ENCODE measurements around the gene DLG2. TPM values are rescaled to one million over a fixed set of nuclear protein-coding genes. Genes with fewer than 3 reads are reported as not detected.

Gene DLG2
- total and polyA plus RNA-seq, 2 of the 8 experiments (the other 6 are each of a cell fraction or from before 2014, with no cell fraction given) = 1.7 to 14.3 TPM

DNA sequence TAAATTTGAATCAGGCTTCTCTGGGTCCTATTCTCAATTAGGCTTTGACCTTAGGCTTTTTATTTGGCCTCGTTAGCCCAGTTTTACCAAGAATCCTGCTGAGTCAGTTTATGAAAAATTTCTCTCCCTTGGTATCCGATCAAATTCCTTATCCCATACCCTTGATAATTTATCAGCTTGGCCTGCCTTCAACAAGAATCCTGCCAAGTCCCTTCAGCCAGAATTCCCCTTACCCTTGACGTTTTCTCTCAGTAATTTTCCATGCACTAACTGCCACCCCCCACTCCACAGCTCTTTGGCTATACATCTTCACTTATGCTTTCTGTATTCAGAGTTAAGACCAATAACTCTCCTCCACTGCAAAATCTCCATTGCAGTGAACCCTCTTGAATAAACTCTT, 1530.0 kb downstream of the DLG2 start:
- Histone ChIP-seq H2BK5ac (ENCODE audit: low read depth, low read length) (no peak overlapping the region), H3K9me3 (ENCODE audit: insufficient read depth in 2 of 2, low read depth in 1 of 2, low read length in 1 of 2) (no peaks in the 10 kb centered on the region), H2BK15ac (ENCODE audit: low read length) (no peak overlapping the region), H3K4me2 (ENCODE audit: insufficient read depth in 1 of 2, low read depth in 2 of 2, low read length in 2 of 2) (no peak overlapping the region), H3K4me1 (replicated peaks in 1 of 4; ENCODE audit: control insufficient read depth in 3 of 4, insufficient read depth in 4 of 4, low read length in 3 of 4) (no peaks in the 10 kb centered on the region), H3K14ac (ENCODE audit: insufficient read length) (no peak overlapping the region), H2BK120ac (replicated peaks; ENCODE audit: low read depth, low read length) (no peak overlapping the region), H3K56ac (replicated peaks; ENCODE audit: insufficient read length, low read depth, low read length) (no peak overlapping the region), H3K9ac (replicated peaks in 1 of 4; ENCODE audit: extremely low read depth in 1 of 4, low read depth in 3 of 4, low read length in 3 of 4) (no peak overlapping the region), H3K27me3 (replicated peaks in 1 of 4; ENCODE audit: control insufficient read depth in 3 of 4, extremely low read depth in 1 of 4, insufficient read depth in 3 of 4, low read length in 3 of 4) (no peaks in the 10 kb centered on the region), H2BK20ac (ENCODE audit: low read length) (no peak overlapping the region), H4K8ac (ENCODE audit: extremely low read depth, insufficient read depth, low read length) (no peak overlapping the region), H2BK12ac (ENCODE audit: low read depth, low read length) (no peak overlapping the region), H3K23me2 (ENCODE audit: low read depth, low read length) (no peaks in the 10 kb centered on the region), H3K4me3 (ENCODE audit: extremely low read depth in 1 of 4, insufficient read depth in 2 of 4, low read depth in 3 of 4, low read length in 4 of 4) (no peak overlapping the region), H2AFZ (ENCODE audit: low read length) (0 out of 2 replicates have a peak overlapping the region, but pooled peaks have one; percentile 34), H4K20me1 (replicated peaks in 1 of 2; ENCODE audit: control insufficient read depth in 1 of 2, insufficient read depth in 2 of 2, low read length in 2 of 2) (no peaks in the 10 kb centered on the region), H4K5ac (ENCODE audit: insufficient read length, low read depth, low read length) (no peak overlapping the region), H3K79me2 (ENCODE audit: control insufficient read depth in 1 of 2, insufficient read depth in 2 of 2, low read length in 2 of 2) (no peaks in the 10 kb centered on the region), H3K4ac (replicated peaks; ENCODE audit: insufficient read length, low read depth, low read length) (no peak overlapping the region), H3K27ac (ENCODE audit: low read depth, low read length) (no peak overlapping the region), H4K91ac (replicated peaks; ENCODE audit: insufficient read length, low read length) (no peak overlapping the region), H3K36me3 (ENCODE audit: control insufficient read depth in 2 of 4, insufficient read depth in 4 of 4, low read length in 3 of 4) (no peaks in the 10 kb centered on the region), H3K18ac (ENCODE audit: extremely low read depth, low read length) (no peak overlapping the region), H3K23ac (ENCODE audit: insufficient read length) (no peak overlapping the region), H2AK5ac (ENCODE audit: low read depth, low read length) (no peak overlapping the region), H3K79me1 (ENCODE audit: low read depth, low read length) (no peaks in the 10 kb centered on the region)
- FAIRE-seq = no peak
- CTCF ChIA-PET (ENCODE audit: partially characterized antibody) = interaction anchor here (0.6 to 1.0 kb wide), 3 partner anchors 12 to 290 kb away, joined by 3 to 8 read pairs (median 4); no protein-coding TSS in a partner anchor
- no peak for DNase-seq (ENCODE audit: low read depth in 1 of 2, low spot score in 2 of 2)
- POLR2A ChIA-PET (ENCODE audit: partially characterized antibody) = interaction anchor here (0.6 kb wide), 1 partner anchor 80 kb away, joined by 3 read pairs; no protein-coding TSS in a partner anchor
- 79% methylated on average over 3 of the region's 3 CpGs; no CpG with 5 or more reads in 1 of the 2 experiments for WGBS, 2 experiments (ENCODE audit: extremely low coverage in 1 of 2, insufficient coverage in 1 of 2, insufficient read length in 1 of 2, insufficient replicate concordance in 2 of 2, low coverage in 1 of 2, low lambda C conversion rate in 2 of 2, missing lambda C conversion rate in 1 of 2)
- TF ChIP-seq MAFK (IDR thresholded peaks at IDR 0.05; ENCODE audit: low read depth, low read length) (no peak), NANOG (IDR thresholded peaks at IDR 0.05; ENCODE audit: insufficient read depth, low read depth, low read length, poor library complexity, severe bottlenecking) (no peak), SIX5 (IDR thresholded peaks at IDR 0.05; ENCODE audit: low read depth, low read length) (no peak), CBX8 (IDR thresholded peaks at IDR 0.05; ENCODE audit: borderline replicate concordance, low read depth, low read length) (no peak), BRCA1 (IDR thresholded peaks at IDR 0.05; ENCODE audit: low read depth, low read length) (no peak)
